MM.1S (cell line): ENCODE data around the gene L3MBTL3.

Experiments used
- DNase-seq: peaks from one replicate; pipeline ENCODE4 v3.0.0-alpha.2; 2015
- H2AFZ ChIP-seq: fragments of 300-600 bp; sonication (generic); 2 replicates; pipeline ENCODE4 v1.6.0; 2016; ENCODE audit warnings: antibody characterized with exemption, low read length
- H3F3A ChIP-seq: fragments of 300-600 bp; sonication (generic); 2 replicates; pipeline ENCODE4 v1.6.1; 2016; ENCODE audit warnings: mild to moderate bottlenecking, antibody characterized with exemption, low read length, moderate library complexity, mixed read lengths; ENCODE audit not compliant: insufficient read depth
- H3K27ac ChIP-seq: fragments of 300-600 bp; sonication (generic); 2 replicates; pipeline ENCODE4 v1.5.1; 2016; ENCODE audit warnings: mild to moderate bottlenecking, low read length
- H3K27me3 ChIP-seq: fragments of 300-600 bp; sonication (generic); replicated peaks from 2 replicates; pipeline ENCODE4 v1.6.0; 2016; ENCODE audit warnings: low read length; ENCODE audit not compliant: insufficient read depth
- H3K36me3 ChIP-seq: fragments of 300-600 bp; sonication (generic); replicated peaks from 2 replicates; pipeline ENCODE4 v1.6.1; 2016; ENCODE audit warnings: mild to moderate bottlenecking, low read length, mixed read lengths; ENCODE audit not compliant: insufficient read depth
- H3K4me1 ChIP-seq: fragments of 300-600 bp; sonication (generic); 2 replicates; pipeline ENCODE4 v1.6.1; 2016; ENCODE audit warnings: low read length, mixed read lengths
- H3K4me2 ChIP-seq: fragments of 300-600 bp; sonication (generic); 2 replicates; pipeline ENCODE4 v1.6.0; 2016; ENCODE audit warnings: low read depth, low read length
- H3K4me3 ChIP-seq: fragments of 300-600 bp; sonication (generic); 2 replicates; pipeline ENCODE4 v1.5.1; 2016; ENCODE audit warnings: low read length, mixed read lengths
- H3K79me2 ChIP-seq: fragments of 300-600 bp; sonication (generic); 2 replicates; pipeline ENCODE4 v1.6.1; 2016; ENCODE audit warnings: mixed run types, low read length, mixed read lengths
- H3K9ac ChIP-seq: fragments of 300-600 bp; sonication (generic); 2 replicates; pipeline ENCODE4 v1.6.1; 2016; ENCODE audit warnings: low read length, mixed read lengths
- H3K9me2 ChIP-seq: fragments of 300-600 bp; sonication (generic); replicated peaks from 2 replicates; pipeline ENCODE4 v1.6.1; 2016; ENCODE audit warnings: mild to moderate bottlenecking, low read length, mixed read lengths; ENCODE audit not compliant: insufficient read depth
- H3K9me3 ChIP-seq: fragments of 300-600 bp; sonication (generic); replicated peaks from 2 replicates; pipeline ENCODE4 v1.6.1; 2016; ENCODE audit warnings: mild to moderate bottlenecking, low read length, mixed read lengths; ENCODE audit not compliant: insufficient read depth
- H4K20me1 ChIP-seq: fragments of 300-600 bp; sonication (generic); 2 replicates; pipeline ENCODE4 v1.6.1; 2016; ENCODE audit warnings: mild to moderate bottlenecking, low read length, moderate library complexity, mixed read lengths; ENCODE audit not compliant: insufficient read depth
- EZH2 ChIP-seq: fragments of 300-600 bp; sonication (generic); optimal IDR thresholded peaks from 2 replicates; pipeline ENCODE3; 2017; ENCODE audit warnings: low read depth, mild to moderate bottlenecking, antibody characterized with exemption, low read length, mixed read lengths
- EZH2phosphoT487 ChIP-seq: fragments of 300-600 bp; sonication (generic); IDR thresholded peaks from 2 replicates; pipeline ENCODE4 v1.6.1; 2018; ENCODE audit warnings: antibody characterized with exemption, low read length
- TF ChIP-seq, protein P1 (sequence below): fragments of 300-600 bp; sonication (generic); IDR thresholded peaks from 2 replicates; pipeline ENCODE4 v1.5.1; 2016; ENCODE audit warnings: antibody characterized with exemption, low read length, mixed read lengths

L3MBTL3 gene

DNA sequence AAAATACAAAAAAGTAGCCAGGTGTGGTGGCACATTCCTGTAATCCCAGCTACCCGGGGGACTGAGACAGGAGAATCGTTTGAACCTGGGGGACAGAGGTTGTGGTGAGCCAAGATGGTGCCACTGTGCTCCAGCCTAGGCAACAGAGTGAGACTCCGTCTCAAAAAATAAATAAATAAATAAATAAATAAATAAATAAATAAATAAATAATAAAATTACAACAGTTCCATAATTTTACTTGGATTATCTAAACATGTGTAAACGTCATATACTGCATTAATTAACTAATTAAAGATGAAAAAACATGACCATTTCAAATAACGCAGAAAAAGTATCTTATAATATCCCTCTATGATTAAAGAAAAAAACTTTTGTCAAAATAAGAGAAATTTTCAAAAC is 138.5 kb downstream of the L3MBTL3 start:
- TF ChIP-seq, protein P1, sequence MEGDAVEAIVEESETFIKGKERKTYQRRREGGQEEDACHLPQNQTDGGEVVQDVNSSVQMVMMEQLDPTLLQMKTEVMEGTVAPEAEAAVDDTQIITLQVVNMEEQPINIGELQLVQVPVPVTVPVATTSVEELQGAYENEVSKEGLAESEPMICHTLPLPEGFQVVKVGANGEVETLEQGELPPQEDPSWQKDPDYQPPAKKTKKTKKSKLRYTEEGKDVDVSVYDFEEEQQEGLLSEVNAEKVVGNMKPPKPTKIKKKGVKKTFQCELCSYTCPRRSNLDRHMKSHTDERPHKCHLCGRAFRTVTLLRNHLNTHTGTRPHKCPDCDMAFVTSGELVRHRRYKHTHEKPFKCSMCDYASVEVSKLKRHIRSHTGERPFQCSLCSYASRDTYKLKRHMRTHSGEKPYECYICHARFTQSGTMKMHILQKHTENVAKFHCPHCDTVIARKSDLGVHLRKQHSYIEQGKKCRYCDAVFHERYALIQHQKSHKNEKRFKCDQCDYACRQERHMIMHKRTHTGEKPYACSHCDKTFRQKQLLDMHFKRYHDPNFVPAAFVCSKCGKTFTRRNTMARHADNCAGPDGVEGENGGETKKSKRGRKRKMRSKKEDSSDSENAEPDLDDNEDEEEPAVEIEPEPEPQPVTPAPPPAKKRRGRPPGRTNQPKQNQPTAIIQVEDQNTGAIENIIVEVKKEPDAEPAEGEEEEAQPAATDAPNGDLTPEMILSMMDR: no peak
- TF ChIP-seq EZH2phosphoT487 (no peak), EZH2 (no peak)
- Histone ChIP-seq H3K36me3 (no peaks in the 10 kb centered on the region), H2AFZ (no peak overlapping the region), H3K9ac (no peak overlapping the region), H3K79me2 (no peaks in the 10 kb centered on the region), H3K4me1 (no peaks in the 10 kb centered on the region), H3K27ac (no peak overlapping the region), H3K4me2 (no peak overlapping the region), H3K9me3 (no peaks in the 10 kb centered on the region), H3K9me2 (no peaks in the 10 kb centered on the region), H3K27me3 (no peaks in the 10 kb centered on the region), H3K4me3 (no peak overlapping the region), H4K20me1 (no peaks in the 10 kb centered on the region), H3F3A (no peaks in the 10 kb centered on the region)
- DNase-seq: no peak

DNA sequence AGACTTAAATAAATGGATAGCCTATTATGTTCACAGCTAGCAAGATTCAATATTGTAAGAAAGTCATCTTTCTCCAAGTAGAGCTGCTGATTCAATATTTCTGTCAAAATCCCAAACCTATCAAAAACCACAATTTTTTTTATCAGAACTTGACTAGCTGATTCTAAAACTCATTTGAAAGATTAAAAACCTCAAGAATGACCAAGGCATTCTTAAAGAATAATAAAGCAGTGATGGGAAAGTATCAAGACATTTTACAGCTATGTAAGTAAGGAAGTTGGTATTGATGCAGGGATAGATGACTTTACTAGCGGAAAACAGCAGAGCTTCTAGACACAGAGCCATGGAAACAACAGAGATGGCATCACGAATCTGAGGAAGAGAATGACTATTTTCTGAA is 139.7 kb downstream of the L3MBTL3 start:
- no peaks in the 10 kb centered on the region for H3K36me3 ChIP-seq
- no peaks in the 10 kb centered on the region for H3K79me2 ChIP-seq
- H3F3A ChIP-seq: no peaks in the 10 kb centered on the region
- H3K4me1 ChIP-seq: no peaks in the 10 kb centered on the region
- H3K9ac ChIP-seq: no peak overlapping the region
- no peak overlapping the region for H2AFZ ChIP-seq
- TF ChIP-seq EZH2: no peak
- TF ChIP-seq, protein P1: no peak
- no peak for TF ChIP-seq EZH2phosphoT487
- no peak overlapping the region for H3K4me3 ChIP-seq
- no peak overlapping the region for H3K27ac ChIP-seq
- no peak for DNase-seq
- H4K20me1 ChIP-seq: no peaks in the 10 kb centered on the region
- H3K9me3 ChIP-seq: no peaks in the 10 kb centered on the region
- H3K4me2 ChIP-seq: no peak overlapping the region
- no peaks in the 10 kb centered on the region for H3K27me3 ChIP-seq
- no peaks in the 10 kb centered on the region for H3K9me2 ChIP-seq

GRCh38 chr6:130158548-130158947 is 140.2 kb downstream of the L3MBTL3 start:
- no peak for DNase-seq
- Histone ChIP-seq H3K4me1 (no peaks in the 10 kb centered on the region), H3K4me3 (no peak overlapping the region), H3K4me2 (no peak overlapping the region), H4K20me1 (no peaks in the 10 kb centered on the region), H3K79me2 (no peaks in the 10 kb centered on the region), H3F3A (no peaks in the 10 kb centered on the region), H3K9ac (no peak overlapping the region), H3K36me3 (no peaks in the 10 kb centered on the region), H3K27ac (no peak overlapping the region), H3K9me3 (no peaks in the 10 kb centered on the region), H2AFZ (no peak overlapping the region), H3K9me2 (no peaks in the 10 kb centered on the region), H3K27me3 (no peaks in the 10 kb centered on the region)
- TF ChIP-seq, protein P1: no peak
- TF ChIP-seq EZH2phosphoT487: no peak

- TF ChIP-seq, protein P1: no peak
- TF ChIP-seq EZH2 (no peak), EZH2phosphoT487 (no peak)
- Histone ChIP-seq H3K9me3 (no peaks in the 10 kb centered on the region), H3K4me2 (no peak overlapping the region), H2AFZ (no peak overlapping the region), H3K36me3 (no peaks in the 10 kb centered on the region), H3K9ac (no peak overlapping the region), H3K9me2 (no peaks in the 10 kb centered on the region), H3K27ac (no peak overlapping the region), H3F3A (no peaks in the 10 kb centered on the region), H3K27me3 (no peaks in the 10 kb centered on the region), H3K79me2 (no peaks in the 10 kb centered on the region), H3K4me3 (no peak overlapping the region), H4K20me1 (no peaks in the 10 kb centered on the region), H3K4me1 (no peaks in the 10 kb centered on the region)
- DNase-seq: no peak
Observed at GRCh38 chr6:130159956-130160355, 141.6 kb downstream of the L3MBTL3 start.
